ENCODE data around the gene CCL5.
"Not testable (repeated sequence)": the region's sequence is repeated elsewhere in the genome, so short reads cannot be mapped to it uniquely, and the experiment has no call there.

The CCL5 gene

DNA sequence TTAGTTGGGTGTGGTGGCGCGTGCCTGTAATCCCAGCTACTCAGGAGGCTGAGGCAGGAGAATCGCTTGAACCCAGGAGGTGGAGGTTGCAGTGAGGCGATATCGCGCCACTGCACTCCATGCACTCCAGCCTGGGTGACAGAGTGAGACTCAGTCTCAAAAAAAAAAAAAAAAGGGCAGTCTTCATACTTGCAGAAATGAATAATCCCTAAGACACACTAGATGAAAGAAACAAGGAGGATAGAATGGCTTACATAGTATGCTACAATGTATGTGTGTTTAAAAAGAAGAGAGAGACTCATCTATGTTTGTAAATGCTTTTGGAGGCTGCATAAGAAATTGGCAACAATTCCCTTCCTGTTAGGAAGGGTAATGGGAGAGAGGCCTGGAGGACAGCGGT is 17.6 kb upstream of the CCL5 start:
- not testable (repeated sequence) for DNase-seq

DNA sequence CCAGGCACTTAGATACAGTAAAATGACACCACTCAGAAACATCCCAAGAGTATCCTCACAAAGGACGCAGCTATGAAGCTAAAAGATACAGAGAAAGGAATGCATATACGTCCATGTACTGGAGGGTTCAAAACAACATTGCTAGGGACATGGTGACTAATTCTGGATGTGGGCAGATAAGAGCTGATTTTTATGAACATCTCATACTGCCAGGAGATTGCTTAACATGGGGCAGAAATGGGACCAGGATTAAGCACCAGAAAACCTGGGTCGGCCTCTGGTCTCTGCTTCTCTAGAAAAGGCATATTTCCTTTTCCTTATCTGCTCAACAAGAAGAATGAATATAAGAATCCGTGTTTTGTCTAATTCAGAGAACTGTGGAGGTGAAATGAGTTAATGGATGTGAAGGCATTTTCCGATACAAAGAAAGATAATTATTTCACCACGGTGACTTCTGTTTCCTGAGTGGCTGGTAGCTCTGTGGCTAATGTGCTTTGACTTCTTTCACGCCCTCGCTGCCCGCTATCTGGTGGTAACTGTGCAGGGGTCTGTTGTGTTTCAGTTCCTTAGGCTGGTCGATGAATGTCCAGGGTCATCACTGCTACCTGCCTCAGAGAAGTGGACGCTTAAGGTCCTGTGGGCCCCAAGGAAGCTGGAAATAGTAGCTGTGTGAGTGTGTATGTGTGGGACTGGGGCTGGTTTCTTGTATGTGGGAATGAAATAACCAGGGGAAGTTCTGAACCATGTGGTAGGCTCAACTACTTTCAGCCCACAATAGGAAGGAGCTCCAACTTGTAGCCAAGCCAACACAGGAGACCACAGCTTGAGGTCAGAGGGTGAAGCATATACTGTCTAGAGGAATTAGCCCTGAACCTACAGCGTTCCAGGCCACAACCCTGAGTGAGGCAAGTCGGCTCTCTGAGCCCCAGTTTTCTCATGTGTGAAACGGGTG is 15.8 kb upstream of the CCL5 start:
- DNase-seq: no peak

DNA sequence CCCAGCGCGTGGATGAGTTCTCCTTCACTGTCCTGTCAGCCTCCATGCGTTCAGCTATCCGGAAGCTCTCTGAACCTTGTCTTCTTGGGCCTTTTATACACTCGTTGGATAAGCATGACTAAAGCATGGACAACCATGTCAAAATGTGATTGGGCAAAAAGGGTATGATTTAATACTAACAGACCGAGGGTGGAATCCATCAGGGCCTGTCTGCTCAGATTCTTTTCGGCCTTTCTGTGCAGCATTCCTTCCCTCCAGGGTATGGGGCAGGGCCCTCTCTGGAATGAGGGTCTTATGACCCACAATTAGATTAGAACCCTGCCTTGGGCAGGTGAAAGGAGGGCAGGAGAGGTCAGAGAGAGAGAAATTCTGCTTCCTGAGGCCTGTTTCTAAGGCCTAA is 14.0 kb upstream of the CCL5 start:
- no peak for DNase-seq

DNA sequence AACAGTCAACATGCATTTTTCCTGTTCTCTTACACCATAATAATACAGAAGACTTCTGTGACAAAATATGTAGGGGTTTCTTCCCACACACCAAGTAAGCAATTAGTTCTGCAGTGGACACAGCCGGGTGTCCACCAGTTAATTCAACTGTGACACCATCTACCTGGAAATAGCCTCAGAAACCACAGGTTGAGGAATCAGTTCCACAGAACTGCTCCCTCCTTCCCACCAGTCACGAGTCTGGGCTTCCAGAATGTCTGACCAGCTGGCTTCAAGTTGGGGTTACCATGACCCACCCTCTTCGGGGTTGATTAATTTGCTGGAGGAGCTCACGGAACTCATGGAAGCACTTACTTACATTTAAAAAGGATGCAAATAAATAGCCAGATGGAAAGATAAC is 13.6 kb upstream of the CCL5 start:
- DNase-seq: no peak

DNA sequence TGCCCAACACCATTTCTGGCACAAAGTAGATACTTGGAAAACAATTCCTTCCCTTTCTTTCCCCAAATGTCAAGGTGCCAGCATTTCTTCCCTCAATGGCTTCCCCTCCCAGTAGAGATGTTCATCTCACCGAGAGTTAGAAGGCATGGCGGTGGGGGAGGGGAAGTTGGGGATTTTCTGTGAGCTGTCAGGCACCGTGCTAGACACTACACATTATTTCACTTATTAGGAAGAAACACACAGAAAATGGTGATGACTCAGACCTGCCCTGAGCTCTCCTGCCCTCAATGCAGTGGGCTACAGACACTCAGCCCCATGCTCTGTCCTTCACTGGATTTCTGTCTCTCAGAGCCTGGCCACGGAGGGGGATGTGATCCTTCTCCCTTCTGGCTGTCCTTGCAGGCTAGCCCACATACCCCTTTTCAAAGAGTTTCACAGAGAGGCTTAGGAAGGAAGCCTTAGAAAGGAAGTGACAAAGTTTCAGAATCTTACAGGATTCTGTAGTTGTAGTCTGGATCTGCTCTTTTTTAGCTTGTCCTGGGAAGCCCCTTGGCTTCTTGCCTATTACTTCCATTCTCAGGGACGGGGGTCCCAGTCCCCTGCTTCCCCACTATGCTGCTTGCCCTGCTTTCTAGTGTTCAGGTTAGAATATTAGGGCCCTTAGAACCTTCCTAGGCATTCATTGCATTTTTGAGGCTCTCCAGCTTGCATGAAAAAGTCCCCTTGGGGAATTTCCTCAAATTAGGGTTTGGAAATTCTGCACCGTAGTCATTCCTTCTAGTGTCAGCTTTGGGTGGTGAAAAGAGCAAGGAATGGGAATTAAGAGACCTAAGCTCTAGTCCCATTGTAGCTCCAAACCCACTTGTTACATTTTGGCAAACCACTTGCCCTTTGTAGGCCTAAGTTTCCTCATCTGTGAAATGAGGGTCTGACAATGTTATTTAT is 12.2 kb upstream of the CCL5 start:
- DNase-seq: no peak

DNA sequence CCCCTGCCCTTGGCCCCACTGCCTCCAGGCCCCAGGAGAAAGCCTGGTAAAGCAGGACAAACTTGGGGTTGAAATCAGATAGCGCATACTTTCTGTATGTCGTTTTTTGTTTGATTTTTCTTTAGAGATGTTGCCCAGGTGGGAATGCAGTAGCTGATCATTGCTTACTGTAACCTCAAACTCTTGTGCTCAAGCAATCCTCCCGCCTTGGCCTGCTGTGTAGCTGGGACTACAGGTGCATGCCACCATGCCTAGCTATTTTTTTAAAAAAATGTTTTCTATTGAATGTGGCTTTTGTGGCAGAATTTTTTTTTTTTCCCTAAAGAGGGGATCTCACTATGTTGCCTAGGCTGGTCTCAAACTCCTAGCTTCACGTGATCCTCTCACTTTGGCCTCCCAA is 11.1 kb upstream of the CCL5 start:
- no peak for DNase-seq

DNA sequence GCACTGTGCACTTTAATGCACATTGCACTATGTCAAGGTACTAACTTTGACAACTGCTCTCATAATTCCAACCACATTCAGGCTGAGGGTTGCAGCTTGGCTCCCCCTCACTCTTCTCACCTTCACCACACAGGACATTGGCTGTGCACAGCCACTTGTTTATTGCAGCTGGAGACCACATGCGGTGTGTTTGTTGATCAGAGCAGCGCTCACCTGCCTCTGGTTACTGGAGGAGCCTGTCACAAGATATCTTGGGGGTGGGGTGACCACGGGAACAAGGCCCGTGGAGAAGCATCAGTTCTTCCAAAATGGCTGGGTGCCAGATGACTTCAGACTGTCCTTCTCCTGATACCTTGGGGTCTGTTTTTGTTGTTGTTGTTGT is 10.6 kb upstream of the CCL5 start:
- DNase-seq: no peak

DNA sequence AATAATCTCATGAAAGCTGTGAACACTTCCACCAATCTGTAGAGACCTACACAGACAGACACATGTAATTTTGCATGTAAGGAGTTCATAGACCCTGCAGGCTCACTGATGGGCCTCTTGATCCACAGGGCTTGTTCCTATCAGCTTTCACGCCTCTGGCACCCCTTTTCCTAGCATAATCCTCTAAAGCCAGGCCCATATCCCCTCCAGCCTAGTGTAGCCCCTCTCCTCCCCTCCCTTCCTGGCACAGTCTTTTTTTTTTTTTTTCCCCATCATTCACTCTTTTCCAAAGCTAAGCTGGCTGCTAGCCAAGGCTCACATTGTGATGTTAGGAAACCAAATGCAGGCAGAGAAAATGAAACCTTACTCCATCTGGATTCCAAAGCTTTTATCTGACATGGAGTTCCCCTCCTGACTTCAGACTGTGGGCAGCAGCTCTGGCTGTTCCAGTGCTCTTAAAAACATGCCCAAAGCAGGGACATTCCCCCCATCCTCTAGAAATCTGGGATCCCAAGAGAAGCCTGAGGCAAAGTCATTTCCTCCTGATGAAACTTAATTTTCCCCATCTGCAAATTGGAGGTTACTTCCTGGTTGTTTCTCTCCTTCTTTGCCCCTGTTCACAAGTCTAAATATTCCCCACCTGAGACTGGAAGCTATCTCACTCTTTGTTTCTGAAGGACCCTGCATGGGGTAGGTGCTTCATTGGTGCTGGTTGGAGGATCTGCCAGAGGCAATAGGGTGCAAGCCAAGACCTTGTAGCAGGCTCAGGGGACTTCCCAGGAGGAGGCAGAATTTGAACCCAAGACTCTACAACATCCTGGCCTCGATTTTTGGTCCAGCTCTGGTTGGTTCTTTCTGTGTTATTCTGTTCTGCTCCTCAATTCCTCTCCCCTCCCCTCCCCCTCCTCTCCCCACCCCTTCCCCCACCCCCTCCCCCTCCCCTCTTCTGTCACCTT is 9.9 kb upstream of the CCL5 start:
- no peak for DNase-seq

DNA sequence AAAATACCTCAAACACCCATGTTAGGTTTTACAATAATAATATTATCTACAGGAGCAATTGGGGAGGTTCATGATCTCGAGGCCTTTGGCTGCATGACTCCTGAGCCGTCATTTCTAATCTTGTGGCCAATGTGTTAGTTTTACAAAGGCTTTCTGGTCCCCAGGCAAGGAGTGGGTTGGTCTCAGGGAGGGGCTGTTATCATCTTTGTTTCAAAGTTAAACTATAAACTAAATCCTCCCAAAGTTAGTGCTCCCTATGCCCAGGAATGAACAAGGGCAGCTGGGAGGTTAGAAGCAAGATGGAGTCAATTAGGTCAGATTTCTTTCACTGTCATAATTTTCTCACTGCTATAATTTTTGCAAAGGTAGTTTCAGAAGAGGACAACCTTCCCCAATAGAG is 9.1 kb upstream of the CCL5 start:
- DNase-seq: no peak

DNA sequence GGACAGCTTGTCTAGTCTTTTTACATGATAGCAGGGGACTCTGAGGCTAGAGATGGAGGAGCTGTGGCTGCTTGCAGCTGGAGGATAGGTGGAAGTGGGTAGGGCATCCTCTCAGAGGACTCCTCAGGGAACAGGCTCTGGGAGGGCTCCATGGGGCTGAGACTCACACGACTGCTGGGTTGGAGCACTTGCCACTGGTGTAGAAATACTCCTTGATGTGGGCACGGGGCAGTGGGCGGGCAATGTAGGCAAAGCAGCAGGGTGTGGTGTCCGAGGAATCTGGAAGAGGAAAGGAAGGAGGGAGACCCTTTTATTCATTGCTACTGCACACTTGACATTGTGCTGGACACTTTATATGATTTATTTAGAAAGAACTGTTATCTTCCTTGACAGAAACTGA is 1.8 kb downstream of the CCL5 start:
- DNase-seq: no peak

DNA sequence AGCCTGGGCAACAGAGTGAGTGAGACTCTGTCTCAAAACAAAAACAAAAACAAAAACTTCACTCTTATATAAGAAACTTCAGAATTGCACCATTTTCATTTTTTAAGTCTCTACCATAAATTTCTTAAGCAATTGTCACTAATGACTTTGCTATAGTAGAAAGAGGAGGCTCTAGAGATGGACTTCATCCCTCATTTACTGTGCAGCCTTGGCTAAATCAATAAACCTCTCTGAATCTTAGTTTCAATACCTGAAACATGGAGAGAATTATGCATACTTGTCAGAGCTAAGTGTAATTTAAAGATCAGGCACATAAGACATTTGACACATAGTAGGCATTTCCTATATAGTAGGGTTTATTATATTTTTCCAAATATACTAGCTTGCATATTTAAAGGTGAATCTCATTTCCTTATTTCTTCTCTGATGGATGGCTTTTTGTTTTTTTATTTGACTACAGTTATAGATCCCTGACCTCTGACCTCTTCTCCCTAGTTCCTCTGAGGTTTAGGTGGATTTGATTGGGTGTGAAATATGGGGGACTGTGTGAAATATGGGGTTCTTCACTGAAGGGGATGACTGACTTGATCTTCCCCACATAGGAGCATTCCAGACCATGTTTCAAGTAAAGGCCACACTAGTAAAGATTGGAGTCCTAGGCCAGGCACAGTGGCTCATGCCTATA is 2.7 kb downstream of the CCL5 start:
- DNase-seq: no peak

DNA sequence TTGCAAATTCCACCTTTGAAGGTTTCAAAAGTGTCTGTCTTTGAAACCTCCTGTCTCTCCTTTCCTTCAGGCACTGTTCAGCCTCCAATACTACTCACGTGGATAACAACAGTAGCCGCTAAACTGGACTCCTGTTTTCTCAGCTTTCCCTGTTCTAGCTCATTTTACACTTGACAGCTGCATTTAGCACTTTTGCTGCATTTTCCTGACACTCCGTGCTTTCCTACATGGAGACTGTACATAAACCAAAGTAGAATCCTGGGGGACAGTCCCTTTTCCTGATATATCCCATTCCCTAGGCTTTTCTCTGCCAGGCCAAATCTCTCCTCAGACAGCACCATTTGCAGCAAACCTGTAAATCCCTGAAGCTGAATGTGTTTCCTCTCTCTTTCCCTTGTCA is 3.6 kb downstream of the CCL5 start:
- no peak for DNase-seq

DNA sequence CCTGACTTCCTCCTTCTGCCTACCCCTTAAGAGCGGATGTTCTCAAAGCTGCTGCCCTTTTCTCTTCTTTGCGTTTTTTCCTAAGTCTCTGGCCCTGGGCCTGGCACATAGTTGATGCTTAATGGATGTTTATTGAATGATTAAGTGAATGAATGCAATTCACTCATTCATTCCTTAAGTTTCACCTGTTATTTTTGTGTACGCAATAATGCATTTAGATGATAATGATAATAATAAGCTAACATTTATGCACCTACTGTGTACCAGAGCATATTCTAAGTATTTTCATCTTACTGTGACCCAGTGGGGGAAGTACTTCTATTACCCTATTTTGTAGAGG is 4.4 kb downstream of the CCL5 start:
- no peak for DNase-seq

DNA sequence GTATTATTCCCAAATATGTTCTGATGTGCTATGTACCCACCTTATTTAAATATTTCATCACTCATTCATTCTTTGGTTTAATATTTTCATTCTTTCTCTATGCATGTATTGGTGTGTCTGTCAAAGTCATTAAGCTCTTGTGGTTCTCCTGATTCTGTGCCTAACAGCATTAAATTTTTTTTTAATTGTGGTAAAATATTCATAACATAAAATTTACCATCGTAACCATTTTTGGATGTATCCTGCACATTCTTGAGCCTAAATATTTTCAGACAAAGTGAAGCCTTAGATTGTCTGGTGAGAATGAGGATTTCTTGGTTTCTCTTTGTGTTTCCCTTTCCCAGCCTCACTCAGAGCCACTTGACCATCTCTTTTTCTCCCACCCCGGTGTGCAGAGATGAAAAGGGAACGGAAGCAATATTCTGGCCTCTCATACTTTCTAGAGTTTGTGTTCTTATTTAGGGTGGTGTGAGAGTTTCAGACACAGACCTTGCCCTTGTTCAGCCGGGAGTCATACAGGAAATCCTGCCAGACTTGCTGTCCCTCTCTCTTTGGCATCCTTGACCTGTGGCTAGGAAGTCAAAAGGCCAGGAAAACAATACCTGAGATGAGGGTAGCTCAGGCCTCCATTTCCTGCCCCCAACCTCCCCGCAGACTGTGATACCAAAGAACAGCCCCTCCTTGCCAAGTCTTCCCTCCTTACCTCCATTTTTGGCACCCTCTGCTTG is 4.9 kb downstream of the CCL5 start:
- no peak for DNase-seq

DNA sequence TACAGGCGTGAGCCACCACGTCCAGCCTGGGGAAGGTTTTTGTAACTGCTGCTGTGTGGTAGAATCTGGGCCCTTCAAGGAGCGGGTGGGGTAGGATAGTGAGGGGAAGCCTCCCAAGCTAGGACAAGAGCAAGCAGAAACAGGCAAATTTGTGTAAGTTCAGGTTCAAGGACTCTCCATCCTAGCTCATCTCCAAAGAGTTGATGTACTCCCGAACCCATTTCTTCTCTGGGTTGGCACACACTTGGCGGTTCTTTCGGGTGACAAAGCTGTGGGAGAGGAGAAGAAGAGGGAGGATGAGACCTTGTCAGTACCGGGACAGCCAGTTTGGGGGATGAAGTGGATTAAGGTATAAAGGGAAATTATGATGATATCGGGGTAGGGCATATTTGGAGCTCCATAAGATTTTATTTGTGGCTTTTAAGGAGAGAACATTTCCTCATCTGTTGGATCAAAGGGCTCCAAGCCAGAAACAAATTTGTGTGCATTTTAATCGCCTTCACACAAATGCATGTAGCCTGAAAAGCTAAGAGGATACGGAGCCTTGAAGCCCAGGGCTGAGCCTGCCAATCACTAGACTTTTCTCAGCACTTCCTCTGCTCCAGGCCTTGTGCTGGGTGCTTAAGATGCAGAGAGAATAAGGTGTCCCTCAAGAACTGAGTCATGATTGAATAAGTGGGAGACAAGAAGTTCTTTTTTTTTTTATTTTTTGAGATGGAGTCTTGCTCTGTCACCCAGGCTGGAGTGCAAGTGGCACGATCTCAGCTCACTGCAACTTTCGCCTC is 7.8 kb downstream of the CCL5 start:
- DNase-seq: no peak

DNA sequence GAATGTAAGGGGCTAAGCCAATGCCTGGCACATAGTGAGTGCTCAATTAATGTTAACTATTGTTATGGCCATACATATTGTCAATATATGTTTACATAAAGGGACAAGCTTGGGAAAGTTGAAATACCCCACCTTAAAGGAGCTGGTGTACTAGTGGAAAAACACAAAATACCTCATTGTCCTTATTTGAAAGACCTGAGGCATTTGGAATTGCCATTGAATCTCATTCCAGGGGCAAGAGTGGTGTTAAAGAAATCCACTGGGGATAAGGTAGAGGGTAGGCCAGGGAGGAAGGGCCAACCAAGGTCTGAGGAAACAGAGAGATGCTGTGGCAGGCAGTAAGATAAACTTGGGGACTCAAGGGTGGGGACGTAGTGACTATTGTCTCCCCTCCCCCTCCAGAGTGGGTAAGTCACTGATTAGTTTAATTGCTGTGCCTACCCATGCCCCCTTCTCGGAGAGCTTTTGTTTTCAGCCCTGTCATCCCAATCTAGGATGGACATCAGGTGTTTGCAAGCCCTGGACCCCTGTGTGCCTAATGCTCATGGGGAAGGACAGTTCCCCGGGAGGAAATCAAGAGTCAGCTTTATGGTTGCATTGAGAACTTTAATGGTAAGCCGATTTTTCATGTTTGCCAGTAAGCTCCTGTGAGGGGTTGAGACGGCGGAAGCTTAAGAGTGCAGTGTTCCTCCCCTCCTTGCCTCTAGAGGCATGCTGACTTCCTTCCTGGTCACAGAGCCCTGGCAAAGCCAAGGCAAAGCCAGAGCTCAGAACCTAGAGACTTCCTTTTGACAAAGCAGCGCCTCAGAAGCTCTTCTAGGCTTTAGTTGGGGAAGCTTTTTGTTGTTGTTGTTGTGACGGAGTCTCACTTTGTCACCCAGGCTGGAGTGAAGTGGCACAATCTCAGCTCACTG is 9.0 kb downstream of the CCL5 start:
- no peak for DNase-seq

DNA sequence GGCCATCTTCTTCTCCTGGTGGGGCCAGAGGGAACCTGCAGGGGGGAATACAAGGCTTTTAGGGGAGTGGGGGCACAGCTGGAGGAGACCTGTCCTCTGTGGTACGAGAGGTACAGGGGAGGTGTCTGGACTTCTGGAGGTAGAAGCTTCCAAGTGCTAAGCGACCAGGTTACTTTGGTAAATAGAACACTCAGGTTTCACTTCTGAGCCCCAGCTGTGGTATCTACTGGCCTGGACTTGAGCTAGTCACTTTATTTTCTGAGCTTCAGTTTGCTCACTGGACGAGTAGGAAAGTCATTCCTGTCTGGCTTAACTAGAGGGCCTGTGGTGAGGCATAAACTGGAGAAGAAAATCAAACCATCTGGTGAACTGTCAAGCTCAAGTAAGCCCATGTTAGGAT is 11.4 kb downstream of the CCL5 start, which contains the start of gene HEATR9:
HEATR9 (minus strand) TSS at position 155 of the 400 bp plus-strand sequence; CDS start at position 6, 149 bp downstream.
- no peak for DNase-seq

DNA sequence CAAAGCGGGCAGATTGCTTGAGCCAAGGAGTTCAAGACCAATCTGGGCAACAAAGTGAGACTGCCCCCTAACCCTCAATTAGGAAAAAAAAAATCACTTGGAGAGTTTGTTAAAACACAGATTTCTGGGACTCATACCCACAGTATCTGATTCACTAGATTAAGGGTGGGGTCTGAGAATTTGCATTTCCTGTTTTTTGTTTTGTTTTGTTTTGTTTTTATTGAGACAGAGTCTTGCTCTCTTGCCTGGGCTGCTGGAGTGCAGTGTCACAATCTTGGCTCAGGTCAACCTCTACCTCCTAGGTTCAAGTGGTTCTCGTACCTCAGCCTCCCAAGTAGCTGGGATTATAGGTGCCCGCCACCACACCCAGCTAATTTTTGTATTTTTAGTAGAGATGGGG is 12.6 kb downstream of the CCL5 start:
- DNase-seq: no peak

DNA sequence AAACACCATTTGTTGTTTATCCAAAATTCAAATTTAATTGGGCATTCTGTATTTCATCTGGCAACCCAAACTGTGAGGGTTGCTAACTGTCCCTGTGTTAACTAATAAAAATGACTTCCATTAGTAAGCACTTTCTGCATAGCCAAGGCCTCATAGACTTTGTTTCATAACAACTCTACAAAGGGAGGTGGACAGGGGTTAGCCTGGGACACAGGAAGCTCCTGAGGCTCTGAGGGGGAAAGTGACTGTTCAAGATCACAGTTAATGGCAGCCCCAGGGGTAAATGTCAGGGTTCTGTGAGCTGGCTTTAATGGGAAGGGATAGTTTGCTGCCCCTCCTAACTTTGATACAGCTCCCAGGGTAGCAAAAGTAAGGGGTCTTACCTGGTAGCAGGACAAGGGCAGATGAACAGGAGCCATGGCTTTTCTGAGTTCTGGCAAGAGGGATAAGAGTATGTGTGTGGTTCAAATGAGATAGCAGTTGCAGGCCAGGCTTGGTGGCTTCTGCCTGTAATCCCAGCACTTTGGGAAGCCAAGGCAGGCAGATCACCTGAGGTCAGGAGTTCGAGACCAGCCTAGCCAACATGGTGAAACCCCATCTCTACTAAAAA is 13.7 kb downstream of the CCL5 start:
- DNase-seq: no peak

Data from NCI-H2081 treated with DMSO at 0.1 percent for 48 hours (cell line).